ENCODE measurements around the gene ALDH4A1.

Gene ALDH4A1

GRCh38 chr1:18940303-18941020 is 38.1 kb upstream of the ALDH4A1 start:
- H3K9me3 ChIP-seq: no peaks in the 10 kb centered on the region
- H3K36me3 ChIP-seq: no peaks in the 10 kb centered on the region
- no peak overlapping the region for H3K4me3 ChIP-seq (ENCODE audit: low read depth, low read length)
- H3K4me1 ChIP-seq: no peaks in the 10 kb centered on the region
- DNase-seq: no peak
- H3K27me3 ChIP-seq: no peaks in the 10 kb centered on the region
- no peak for TF ChIP-seq CTCF (IDR thresholded peaks at IDR 0.05; ENCODE audit: low read depth, low read length)

- no peak for DNase-seq
- no peak for TF ChIP-seq CTCF (IDR thresholded peaks at IDR 0.05; ENCODE audit: low read depth, low read length)
- no peaks in the 10 kb centered on the region for H3K4me1 ChIP-seq
- no peaks in the 10 kb centered on the region for H3K9me3 ChIP-seq
- H3K36me3 ChIP-seq: no peaks in the 10 kb centered on the region
- H3K4me3 ChIP-seq (ENCODE audit: low read depth, low read length): no peak overlapping the region
- no peaks in the 10 kb centered on the region for H3K27me3 ChIP-seq
These were observed 37.3 kb upstream of the ALDH4A1 start for GRCh38 chr1:18939398-18940302.

GRCh38 chr1:18938707-18939070 is 36.3 kb upstream of the ALDH4A1 start:
- no peak overlapping the region for H3K4me3 ChIP-seq (ENCODE audit: low read depth, low read length)
- H3K36me3 ChIP-seq: no peaks in the 10 kb centered on the region
- no peaks in the 10 kb centered on the region for H3K4me1 ChIP-seq
- peak; percentile 43 for DNase-seq
- H3K9me3 ChIP-seq: no peaks in the 10 kb centered on the region
- no peak for TF ChIP-seq CTCF (IDR thresholded peaks at IDR 0.05; ENCODE audit: low read depth, low read length)
- no peaks in the 10 kb centered on the region for H3K27me3 ChIP-seq

- H3K4me3 ChIP-seq (ENCODE audit: low read depth, low read length): no peak overlapping the region
- no peaks in the 10 kb centered on the region for H3K9me3 ChIP-seq
- DNase-seq: no peak
- no peak for TF ChIP-seq CTCF (IDR thresholded peaks at IDR 0.05; ENCODE audit: low read depth, low read length)
- no peaks in the 10 kb centered on the region for H3K36me3 ChIP-seq
- no peaks in the 10 kb centered on the region for H3K4me1 ChIP-seq
- no peaks in the 10 kb centered on the region for H3K27me3 ChIP-seq
These were observed 35.8 kb upstream of the ALDH4A1 start for GRCh38 chr1:18938008-18938706.

- no peak for TF ChIP-seq CTCF (IDR thresholded peaks at IDR 0.05; ENCODE audit: low read depth, low read length)
- no peak for DNase-seq
These were observed 35.2 kb upstream of the ALDH4A1 start for GRCh38 chr1:18937539-18937938.

More at GRCh38 chr1:18937539-18937938, 35.2 kb upstream of the ALDH4A1 start:
- Histone ChIP-seq H3K4me3 (ENCODE audit: low read depth, low read length) (no peak overlapping the region), H3K9me3 (no peaks in the 10 kb centered on the region), H3K36me3 (no peaks in the 10 kb centered on the region), H3K4me1 (no peaks in the 10 kb centered on the region), H3K27me3 (no peaks in the 10 kb centered on the region)

Measured in BE2C (cell line).